ENCODE measurements around the gene LRRC23. TPM values are rescaled to one million over a fixed set of nuclear protein-coding genes. Genes with fewer than 3 reads are reported as not detected.
A peak's percentile ranks its signal among the peaks of the same experiment; 100 is the strongest.

Gene LRRC23
- total and polyA plus RNA-seq, 2 of the 13 experiments (the other 11 are each of a cell fraction or from before 2014, with no cell fraction given), result 6.0 to 7.8 TPM

GRCh38 chr12:6938353-6939190 is 34.0 kb downstream of the LRRC23 start:
- peak overlapping the region; percentile 87 for H3K4me2 ChIP-seq (ENCODE audit: low read depth, low read length)
- TF ChIP-seq AHR (CRISPR knock-in tag; IDR thresholded peaks at IDR 0.05), result no peak
- no peak for TF ChIP-seq SYNCRIP (IDR thresholded peaks at IDR 0.05; ENCODE audit: insufficient read depth, low read depth, low read length)
- no peak for TF ChIP-seq ARID2 (CRISPR knock-in tag; IDR thresholded peaks at IDR 0.05; ENCODE audit: borderline replicate concordance)
- TF ChIP-seq MTA1 (CRISPR knock-in tag; IDR thresholded peaks at IDR 0.05; ENCODE audit: borderline replicate concordance), result 0 out of 2 replicates have a peak, but pooled peaks have one; percentile 6
- no peak for TF ChIP-seq ZNF274 (CRISPR knock-in tag; IDR thresholded peaks at IDR 0.05)
- no peak for TF ChIP-seq NPAS2 (CRISPR knock-in tag; IDR thresholded peaks at IDR 0.05; ENCODE audit: borderline replicate concordance)
- TF ChIP-seq ARHGAP35 (CRISPR knock-in tag; IDR thresholded peaks at IDR 0.05; ENCODE audit: borderline replicate concordance), result no peak
- peak; percentile 61 for TF ChIP-seq AGO2 (optimal IDR thresholded peaks at IDR 0.05; ENCODE audit: low read depth, low read length)
- TF ChIP-seq ZNF335 (CRISPR knock-in tag; IDR thresholded peaks at IDR 0.05), result no peak
- peaks cover 33% of the 10 kb centered on the region for H3K4me1 ChIP-seq (ENCODE audit: insufficient read depth, low read length)
- peaks cover 7 to 33% of the 10 kb centered on the region in 2 experiments for H3K36me3 ChIP-seq (replicated peaks in 1 of 2; ENCODE audit: control insufficient read depth in 1 of 2, insufficient read depth in 2 of 2, low read length in 2 of 2)
- no peaks in the 10 kb centered on the region for H3K27me3 ChIP-seq (ENCODE audit: control insufficient read depth in 1 of 2, insufficient read depth in 2 of 2, low read length in 2 of 2)
- FAIRE-seq (no peak), ATAC-seq (no peak), DNase-seq (ENCODE audit: low spot score) (no peak)
- peak overlapping the region in 2 of 3 experiments; percentile 28 to 78; a peak in 4 of 6 replicates for H3K4me3 ChIP-seq (replicated peaks in 1 of 3; ENCODE audit: insufficient read depth in 1 of 3, low read depth in 2 of 3, low read length in 3 of 3)
- no peak overlapping the region for H2AFZ ChIP-seq (ENCODE audit: low read length)
- ChIA-PET CTCF (ENCODE audit: low intra/inter-chr PET ratio, low total read pairs) (interaction anchor here (1.8 to 2.5 kb wide), 2 partner anchors 15 to 69 kb away, joined by 14 to 16 read pairs; no protein-coding TSS in a partner anchor), POLR2A (interaction anchor here (0.8 to 4.6 kb wide), 16 partner anchors 8 to 215 kb away, joined by 3 to 30 read pairs (median 10); partner anchors contain the start of genes ATN1, C1RL, COPS7A and ENO2)
- no peaks in the 10 kb centered on the region for H4K20me1 ChIP-seq (ENCODE audit: insufficient read depth, low read length)
- no TSS peak for BruUV-seq (replicated peaks)
- intact Hi-C loops (cut with micrococcal nuclease; ENCODE audit: unreplicated experiment), result loop anchor here (2.0 kb wide), 1 partner anchor 14 kb away; no protein-coding TSS in a partner anchor
- H3K79me2 ChIP-seq (ENCODE audit: insufficient read depth, low read length), result no peaks in the 10 kb centered on the region
- H3K9me3 ChIP-seq (ENCODE audit: low read length), result no peaks in the 10 kb centered on the region
- in situ Hi-C loops (cut with HindIII; ENCODE audit: extremely low pct_ligation_motif_present, low pct_unique_long_range_greater_than_20kb), result no loop called here
- WGBS (ENCODE audit: low lambda C conversion rate), result 87% methylated on average over 15 of the region's 32 CpGs
- peak overlapping the region; percentile 93 for H3K9ac ChIP-seq (ENCODE audit: insufficient read depth, low read depth, low read length)
- H3K27ac ChIP-seq (ENCODE audit: extremely low read length, insufficient read depth, low read length), result peak overlapping the region; percentile 90
